GM18511 (cell line): ENCODE results near the gene SRL.
A peak's percentile ranks its signal among the peaks of the same experiment; 100 is the strongest.

Source experiments
- ATAC-seq: cut with Tn5 transposase; IDR thresholded peaks from one replicate; pipeline ENCODE4 v1.9.1; 2021; ENCODE audit warnings: mild to moderate bottlenecking, moderate library complexity; ENCODE audit not compliant: unreplicated experiment

SRL gene

DNA sequence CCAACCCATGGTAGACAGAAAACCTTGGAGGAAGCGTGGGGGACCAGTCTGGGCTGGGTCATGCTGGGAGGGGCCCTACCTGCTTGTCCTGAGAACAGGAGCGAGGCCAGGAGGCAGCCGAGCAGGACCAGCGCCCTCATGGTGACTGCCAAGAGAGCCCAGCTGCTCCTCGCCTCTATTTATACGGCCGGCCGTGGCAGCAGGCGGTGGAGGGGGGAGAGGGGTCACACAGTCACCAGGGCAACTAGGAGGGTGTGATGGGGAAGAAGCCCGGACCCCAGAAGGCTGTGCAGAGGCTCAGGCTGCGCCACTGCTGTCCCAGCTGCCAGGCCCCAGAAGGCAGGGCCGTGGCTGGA is at the start of gene SRL:
SRL (minus strand) TSS at position 153 of the 356 bp plus-strand sequence; CDS start at position 140, 13 bp downstream.
- no peak for ATAC-seq

DNA sequence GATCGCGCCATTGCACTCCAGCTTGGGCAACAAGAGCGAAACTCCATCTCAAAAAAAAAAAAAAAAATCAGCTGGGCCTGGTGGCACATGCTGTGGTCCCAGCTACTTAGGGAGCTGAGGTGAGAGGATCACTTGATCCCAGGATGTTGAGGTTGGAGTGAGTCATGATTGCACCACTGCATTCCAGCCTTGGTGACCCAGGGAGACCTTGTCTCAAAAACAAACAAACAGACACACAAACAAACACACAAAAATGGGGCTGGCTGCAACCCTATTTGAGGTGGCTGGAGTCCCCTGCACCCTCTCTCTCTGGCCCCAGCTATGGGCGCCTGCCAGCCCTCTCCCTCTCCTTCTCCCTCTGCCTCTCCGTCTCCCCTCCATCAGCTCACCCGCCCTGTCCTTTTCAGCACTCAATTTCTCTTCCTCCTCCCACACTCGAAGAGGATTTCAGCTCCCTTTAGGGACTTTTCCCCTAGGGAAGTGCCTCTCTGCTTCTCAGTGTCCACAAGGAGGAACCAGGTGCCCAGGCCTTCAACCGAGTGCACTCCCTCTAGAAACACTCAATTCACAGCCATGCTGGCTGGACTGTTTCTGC is 48.5 kb upstream of the SRL start:
- no peak for ATAC-seq

DNA sequence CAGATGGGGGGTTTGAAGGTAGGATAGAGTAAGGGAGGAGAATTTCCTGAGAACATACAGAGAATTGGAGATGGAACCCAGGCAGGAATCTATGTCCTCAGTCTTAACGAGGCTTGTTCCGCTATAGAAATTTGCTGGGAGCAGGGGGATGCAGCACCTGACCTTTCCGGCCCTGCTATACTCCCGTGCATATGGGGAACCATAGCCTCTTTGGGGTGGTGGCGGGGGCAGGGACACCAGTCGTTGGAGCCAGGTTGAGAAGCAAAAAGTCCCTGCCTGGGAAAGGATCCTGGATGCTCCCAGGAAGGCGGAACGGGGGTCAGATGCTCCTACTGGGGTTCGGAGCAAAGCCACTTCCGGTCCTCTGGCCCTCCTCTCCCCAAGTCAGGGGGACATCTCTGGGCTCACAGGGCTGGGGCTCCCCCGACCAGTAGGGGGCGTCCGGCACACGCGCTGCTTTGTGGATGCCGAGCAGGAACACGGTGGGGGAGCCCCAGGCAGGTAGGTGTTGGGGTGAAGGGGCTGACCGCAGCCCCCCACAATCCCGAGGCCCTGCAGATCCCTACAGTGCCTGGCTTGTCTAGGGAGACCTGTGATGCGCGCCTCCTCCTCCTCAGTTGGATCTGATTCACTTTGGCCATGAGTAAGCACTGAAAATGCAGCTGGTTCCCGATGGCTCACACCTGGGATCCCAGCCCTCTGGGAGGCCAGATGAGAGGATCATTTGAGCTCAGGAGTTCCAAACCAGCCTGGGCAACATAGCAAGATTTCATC is 46.5 kb upstream of the SRL start:
- peak; percentile 79 for ATAC-seq

GRCh38 chr16:4285167-4285566 is 43.3 kb upstream of the SRL start:
- ATAC-seq, result no peak

- no peak for ATAC-seq
Measured at GRCh38 chr16:4283939-4284338, 42.1 kb upstream of the SRL start.

- ATAC-seq, result no peak
Measured at GRCh38 chr16:4283441-4283840, 41.6 kb upstream of the SRL start.

DNA sequence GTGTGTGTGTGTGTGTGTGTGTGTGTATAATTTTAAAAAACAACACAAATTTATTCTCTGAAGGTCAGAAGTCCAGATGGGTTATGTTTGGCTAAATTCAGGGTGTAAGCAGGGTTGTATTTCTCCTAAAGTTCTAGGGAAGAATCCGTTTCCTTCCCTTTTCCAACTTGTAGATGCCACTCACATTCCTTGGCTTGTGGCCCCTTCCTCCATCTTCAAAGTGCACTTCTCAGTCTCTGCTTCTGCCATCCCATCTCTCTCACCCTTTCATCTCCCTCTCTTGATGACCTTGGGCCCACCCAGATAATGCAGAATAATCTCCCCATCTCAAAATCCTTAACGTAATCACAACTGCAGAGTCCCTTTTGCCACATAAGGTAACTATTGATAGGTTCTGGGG is 38.7 kb upstream of the SRL start:
- no peak for ATAC-seq

GRCh38 chr16:4277987-4278513 is 36.2 kb upstream of the SRL start:
- no peak for ATAC-seq

- no peak for ATAC-seq
Measured at GRCh38 chr16:4275861-4276260, 34.0 kb upstream of the SRL start.

DNA sequence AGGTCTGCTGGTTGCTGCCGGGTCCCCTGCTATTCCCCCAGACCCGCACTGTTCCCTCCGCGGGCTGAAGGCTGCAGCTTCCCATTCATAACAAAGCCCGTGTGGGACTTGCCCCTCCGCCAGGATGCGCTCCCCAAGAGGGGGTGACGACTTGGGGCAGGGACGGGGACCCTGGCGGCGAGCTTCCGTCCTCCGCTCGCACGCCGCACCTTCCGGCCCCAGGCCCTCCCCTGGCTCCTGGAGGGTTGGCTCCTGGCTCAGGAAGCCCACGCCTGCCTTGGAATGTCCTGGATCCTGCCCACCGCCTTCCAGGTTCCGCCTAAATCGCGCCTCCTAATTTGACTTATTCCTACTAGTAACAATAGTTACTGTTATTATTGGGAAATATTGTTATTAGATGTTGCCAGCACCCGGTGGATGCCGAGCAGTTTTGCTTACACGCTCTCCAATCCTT is 32.0 kb upstream of the SRL start:
- peak; percentile 15 for ATAC-seq

GRCh38 chr16:4272114-4272956 is 30.5 kb upstream of the SRL start:
- peak; percentile 15 for ATAC-seq

DNA sequence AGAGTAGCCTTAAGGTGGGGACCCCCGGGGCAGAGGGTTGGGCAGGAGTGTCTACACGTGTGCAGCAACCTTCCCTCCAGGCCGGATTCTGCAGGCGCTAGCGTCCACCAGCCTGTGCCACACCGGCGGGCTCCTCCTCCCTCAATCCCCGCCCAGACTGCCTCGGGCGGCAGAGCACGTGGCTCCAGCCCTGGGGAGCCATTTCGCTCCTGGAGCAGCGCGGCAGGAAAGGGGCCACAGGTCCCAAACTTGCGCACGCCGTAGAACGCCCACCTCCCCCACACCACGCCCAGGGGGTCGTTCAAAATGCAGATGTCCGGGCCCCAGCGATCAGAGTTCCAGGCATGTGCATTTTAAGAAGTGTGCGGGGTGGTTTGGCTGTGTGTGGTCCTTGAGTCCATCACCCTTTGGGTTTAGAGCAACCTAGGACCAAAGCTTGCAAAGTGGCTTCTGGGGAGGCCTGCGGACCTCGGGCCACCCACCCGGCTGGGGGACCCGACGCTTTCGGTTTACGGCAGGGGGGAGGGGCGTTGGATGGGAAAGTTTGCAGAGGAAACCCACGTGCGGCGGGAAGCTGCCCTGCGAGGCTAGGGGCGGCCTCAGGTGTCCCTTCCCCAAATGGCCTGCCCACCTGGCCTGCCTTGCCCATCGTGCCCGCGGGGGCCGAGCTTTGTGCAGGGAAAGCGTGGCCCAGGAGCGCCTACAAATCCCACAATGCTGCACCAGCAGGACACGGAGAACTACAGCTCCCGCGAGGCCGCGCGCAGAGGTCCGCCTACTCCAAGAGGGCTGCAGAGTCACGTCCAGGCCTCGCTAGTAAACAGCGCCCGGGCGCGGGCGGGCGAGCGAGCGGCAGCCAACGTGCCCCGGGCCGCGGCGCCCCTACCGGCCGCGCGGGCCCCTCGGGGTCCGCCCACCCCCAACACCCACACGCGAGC is 29.6 kb upstream of the SRL start:
- ATAC-seq, result peak; percentile 70

- ATAC-seq, result no peak
Measured at GRCh38 chr16:4270595-4270994, 28.7 kb upstream of the SRL start.

DNA sequence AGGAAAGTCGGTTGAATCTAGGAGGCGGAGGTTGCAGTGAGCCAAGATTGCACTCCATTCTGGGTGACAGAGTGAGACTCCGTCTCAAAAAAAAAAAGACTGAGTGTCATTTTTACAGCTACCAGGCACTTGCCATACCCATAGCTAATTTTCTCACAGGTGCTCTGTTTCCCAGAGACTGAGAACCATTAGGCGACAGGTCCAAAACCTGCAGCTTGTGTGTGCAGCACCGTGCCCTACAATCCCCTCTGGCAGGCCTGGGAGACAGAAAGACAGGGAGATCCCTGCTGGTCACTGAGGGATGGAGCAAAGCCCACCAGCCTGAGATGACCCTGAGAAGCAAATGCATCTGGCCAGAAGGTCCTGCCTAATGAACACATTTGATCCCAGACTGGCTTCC is 28.2 kb upstream of the SRL start:
- ATAC-seq, result no peak

DNA sequence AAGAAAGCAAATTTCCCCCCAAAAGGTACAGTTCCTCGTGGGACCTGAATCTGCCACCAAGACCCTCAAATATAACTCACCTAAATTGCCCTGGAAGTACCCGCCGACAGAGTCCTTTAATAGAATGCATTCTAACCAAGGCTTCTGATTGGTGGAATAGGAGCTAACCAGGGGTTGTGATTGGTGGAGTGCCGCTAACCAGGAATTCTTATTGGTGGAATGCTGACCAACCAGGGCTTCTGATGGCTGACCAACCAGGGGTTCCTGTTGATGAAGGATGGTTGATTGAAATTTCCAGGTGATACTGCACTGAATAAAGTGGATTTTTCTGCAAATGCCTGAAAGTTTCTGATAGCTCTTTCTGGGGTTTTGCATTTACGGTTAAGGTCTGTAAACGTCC is 24.5 kb upstream of the SRL start:
- no peak for ATAC-seq

DNA sequence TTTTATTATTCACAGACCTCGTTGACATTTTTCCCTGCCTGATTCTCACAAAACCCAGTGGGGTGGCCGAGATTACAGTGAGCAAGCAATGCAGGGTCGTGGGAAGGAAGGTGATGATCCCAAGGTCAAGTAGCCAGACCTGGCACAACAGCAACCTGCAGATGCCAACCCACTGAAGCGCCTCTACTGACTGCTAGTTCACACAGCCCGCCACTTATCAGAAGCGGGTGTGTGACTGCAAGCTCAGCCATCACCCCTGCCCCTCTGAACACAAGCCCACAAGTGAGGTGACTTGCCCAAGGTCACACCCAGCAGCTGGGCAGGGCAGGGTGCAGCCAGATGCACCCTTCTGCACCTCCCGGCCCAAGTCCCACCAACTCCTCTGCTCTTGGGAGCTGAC is 23.8 kb upstream of the SRL start:
- ATAC-seq, result no peak

- ATAC-seq, result no peak
Measured at GRCh38 chr16:4264546-4264945, 22.7 kb upstream of the SRL start.

DNA sequence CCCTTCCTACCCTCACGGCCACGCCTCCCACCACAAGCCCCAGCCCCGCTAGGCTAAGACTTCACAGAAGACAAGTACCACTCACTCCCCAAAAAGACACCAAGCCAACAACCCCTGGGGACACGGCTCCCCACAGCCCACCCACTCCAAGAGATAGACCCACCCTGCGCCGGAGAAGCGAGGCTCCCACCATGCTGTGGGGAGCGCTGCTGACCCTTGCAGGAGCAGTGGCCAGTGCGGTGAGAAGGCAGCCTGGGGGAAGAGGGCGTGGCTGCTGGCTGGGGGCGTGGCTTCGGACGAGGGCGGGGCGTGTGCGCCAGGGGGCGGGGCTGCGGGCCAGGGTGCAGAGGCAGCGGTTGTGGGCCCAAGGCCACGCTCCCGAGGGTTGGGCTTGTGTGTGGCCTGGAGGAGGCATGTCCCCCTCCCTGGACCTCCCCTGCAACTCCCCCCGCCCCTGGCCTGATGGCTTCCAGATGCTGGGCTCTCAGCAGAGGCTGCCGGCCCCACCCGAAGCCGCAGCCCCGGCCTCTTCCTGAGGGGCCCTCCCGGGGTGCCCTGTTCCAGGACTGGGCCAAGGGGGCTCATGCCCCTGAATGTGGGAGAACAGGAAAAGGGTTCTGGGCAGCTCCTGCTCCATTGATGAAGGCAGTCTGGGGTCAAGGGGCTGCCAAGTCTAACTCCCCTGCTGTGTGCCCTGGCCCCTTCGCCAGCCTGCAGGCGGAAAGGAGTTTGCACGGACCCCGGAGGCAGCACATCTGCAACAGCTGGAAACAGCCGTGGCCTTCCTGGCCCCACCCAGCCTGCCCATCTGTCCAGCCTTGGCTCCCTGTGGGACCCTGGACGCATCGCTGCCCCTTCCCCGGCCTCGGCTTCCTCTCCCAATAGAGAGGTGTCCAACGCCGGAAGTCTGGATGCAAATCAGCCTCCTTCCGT is 21.9 kb upstream of the SRL start:
- no peak for ATAC-seq

GRCh38 chr16:4262303-4262835 is 20.5 kb upstream of the SRL start:
- ATAC-seq, result no peak
